Amniotic epithelial cell (primary cell): Measurements from ENCODE around the gene MACROD2.
"Not testable (repeated sequence)": the region's sequence is repeated elsewhere in the genome, so short reads cannot be mapped to it uniquely, and the experiment has no call there.

ENCODE experiments used
- DNase-seq: peaks from one replicate; pipeline ENCODE4 v3.0.0-alpha.2; 2010; ENCODE audit warnings: low read depth

Gene MACROD2

GRCh38 chr20:14270751-14271150 is 275.4 kb downstream of the MACROD2 start:
- not testable (repeated sequence) for DNase-seq

- DNase-seq = no peak
These were observed 286.8 kb downstream of the MACROD2 start for GRCh38 chr20:14282140-14282539.

DNA sequence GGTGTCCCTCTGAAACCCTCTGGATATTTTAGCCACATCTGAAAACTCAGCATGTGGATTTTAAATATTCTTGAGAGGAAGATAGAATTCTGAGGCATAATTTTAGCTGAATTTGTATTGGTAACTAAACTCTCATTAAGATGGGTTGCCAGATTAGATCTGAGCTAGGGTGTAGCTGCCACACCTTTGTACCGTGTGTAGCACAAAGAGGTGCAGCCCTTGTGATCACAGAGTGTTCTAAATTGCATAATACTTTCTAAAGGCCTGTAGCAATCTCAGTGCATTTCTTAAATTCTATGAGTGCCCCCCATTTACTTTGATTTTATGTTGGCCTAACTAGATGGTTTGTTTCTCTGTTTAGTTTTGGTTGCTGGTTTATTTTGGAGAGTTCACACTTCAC is 289.1 kb downstream of the MACROD2 start:
- DNase-seq = no peak

- DNase-seq = peak; percentile 68
These were observed 293.3 kb downstream of the MACROD2 start for GRCh38 chr20:14288341-14289330.

DNA sequence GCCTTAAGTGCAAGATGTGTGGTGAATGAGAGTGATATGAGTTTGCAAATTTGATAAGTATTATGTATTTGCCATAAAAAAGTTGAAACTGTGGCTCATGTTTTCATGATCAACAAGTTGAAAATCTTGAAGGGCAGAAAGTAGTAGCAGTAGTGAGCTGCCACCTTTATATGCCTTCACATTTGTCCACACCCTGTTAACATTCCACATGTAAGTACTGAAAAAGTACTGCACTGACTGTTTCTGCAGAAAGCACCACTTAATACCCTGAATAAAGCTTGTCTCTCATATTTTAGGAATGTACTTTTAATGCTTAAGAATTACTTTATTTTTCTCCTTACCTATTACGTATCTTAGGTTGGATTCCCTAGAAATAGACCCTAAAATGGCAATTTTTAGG is 296.2 kb downstream of the MACROD2 start:
- no peak for DNase-seq

DNA sequence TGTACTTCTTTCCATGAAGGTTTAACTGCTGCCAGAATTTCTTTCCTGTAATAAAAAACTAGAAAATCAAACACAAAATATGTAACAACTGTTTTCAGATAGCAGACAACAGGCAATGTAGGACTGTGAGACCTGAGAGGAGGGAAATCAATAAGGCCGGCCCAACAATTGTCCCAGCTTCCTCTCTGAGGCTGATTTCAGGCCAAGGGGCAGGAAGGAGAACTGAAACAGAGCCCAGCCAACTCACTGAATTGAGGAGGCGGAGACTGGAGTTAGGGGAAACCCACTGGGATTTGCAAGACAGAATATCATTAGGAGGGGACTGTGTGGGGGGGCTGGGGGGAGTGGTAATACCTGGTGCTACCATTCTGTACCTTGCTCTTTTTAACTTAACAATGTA is 299.9 kb downstream of the MACROD2 start:
- DNase-seq = no peak

DNA sequence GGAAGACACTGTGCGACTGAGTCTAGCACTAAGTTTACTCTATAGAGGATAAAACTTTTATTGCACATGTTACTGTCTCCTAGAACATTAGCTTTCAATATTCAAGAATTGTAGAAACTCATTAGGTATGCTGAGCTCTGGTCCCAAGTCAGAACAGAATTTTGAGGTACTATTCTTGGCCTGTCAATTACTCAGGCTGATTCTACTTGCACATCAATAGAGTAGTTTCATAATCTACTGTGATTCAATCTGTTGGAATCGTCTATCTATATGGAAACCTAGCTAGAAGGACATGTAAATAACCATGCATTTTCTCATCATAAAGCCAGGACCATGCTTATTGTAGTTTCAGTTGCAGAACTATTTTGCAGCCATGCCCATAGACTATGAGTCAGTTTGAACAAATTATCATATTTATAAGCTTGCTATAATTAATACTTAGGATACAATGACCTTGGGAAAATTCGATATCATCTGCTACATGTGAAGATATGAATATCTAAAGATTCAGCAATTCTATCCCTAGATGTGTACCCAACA is 300.5 kb downstream of the MACROD2 start:
- no peak for DNase-seq

DNA sequence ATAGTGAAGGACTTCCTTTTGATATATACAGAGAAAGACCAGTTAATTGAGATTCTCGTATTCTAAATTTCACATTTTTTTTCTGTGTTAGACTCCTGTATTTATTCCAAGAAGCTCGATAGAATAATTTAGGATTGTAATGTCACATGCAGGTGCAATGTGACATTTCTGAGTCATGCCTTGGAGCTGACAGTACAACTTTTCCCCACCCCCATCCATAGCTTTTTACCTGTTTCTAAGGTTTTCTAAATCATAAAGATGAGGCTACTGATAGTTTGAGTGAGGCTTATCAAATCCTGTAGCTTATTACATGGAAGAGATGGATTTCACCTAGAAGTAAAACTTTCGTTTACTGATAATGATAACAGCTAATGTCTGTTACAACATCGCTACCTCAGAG is 304.5 kb downstream of the MACROD2 start:
- DNase-seq = no peak

GRCh38 chr20:14303106-14303505 is 307.8 kb downstream of the MACROD2 start:
- DNase-seq = no peak

GRCh38 chr20:14303651-14304050 is 308.3 kb downstream of the MACROD2 start:
- DNase-seq = no peak

GRCh38 chr20:14304472-14304871 is 309.2 kb downstream of the MACROD2 start:
- DNase-seq = no peak

DNA sequence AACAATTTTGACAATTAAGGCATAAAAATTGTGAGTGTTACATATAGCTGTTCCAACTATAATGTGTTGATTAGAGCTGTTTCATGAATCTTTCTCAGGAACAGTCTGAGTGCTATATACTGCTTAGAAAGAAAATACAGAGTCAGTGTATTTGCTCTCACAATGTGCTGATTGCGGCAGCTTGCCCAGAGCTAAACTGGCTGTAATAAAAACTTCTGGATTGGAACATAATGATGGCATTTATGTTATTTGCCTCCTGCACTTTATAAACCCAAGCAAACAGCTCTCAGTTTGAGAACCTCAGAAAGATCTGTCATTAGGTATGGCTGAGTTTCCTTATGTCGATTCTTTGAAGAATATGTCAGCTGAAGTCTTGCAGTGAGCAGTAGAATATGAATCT is 312.6 kb downstream of the MACROD2 start:
- DNase-seq = no peak

GRCh38 chr20:14310977-14311627 is 315.8 kb downstream of the MACROD2 start:
- no peak for DNase-seq

- DNase-seq = no peak
These were observed 316.7 kb downstream of the MACROD2 start for GRCh38 chr20:14312001-14312400.

DNA sequence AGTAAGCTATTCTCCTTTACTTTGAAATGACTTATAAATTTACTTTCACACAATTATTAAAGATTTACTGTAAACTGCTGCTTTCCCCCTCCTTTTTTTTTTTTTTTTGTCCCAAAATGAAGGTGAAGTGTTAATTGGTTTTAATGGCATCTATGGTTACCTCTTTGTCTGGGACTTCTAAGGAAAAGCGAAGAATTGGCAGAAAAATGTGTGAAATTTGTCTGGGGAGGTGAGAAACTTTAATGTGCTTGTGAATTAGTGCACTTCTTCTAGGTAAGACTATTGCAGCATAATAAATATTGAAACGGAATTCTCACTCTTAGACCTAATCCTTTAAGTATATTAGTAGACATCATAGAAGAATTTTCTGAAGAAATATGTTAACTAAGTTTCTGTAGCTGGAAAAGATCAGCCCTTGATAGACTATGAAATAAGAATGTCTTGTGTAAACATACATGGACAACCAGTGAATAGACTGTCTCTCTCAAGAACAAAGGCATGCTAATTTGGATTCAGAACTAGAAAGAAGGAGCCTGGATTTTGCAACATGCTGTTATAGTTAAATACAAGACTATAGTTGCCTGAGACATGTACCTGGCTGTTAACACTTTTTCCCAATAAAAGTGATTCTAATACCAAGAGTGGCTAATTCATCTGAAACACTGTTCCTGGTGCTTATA is 318.2 kb downstream of the MACROD2 start:
- no peak for DNase-seq

- DNase-seq = no peak
These were observed 324.4 kb downstream of the MACROD2 start for GRCh38 chr20:14319704-14320103.

GRCh38 chr20:14331646-14332045 is 336.3 kb downstream of the MACROD2 start:
- DNase-seq = peak; percentile 19

GRCh38 chr20:14332866-14333265 is 337.6 kb downstream of the MACROD2 start:
- peak; percentile 24 for DNase-seq

DNA sequence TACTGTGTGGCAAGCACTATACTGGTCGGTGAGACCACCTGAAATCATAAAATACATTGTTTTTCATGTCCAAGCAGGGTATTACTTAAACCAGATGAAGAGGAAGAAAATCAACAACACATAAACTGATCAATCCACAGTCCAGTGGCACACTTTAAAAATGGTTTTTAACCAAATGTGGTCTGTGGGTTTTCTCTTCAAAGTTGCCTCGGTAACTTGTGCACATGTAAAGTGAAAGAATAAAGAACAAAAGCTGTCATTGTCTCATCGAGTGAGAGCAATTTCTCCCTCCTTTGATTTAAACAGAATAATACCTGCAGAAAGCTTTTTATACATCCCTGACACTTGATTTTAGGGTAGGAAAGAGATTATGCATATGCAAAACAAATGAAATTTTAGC is 338.4 kb downstream of the MACROD2 start:
- DNase-seq = no peak

DNA sequence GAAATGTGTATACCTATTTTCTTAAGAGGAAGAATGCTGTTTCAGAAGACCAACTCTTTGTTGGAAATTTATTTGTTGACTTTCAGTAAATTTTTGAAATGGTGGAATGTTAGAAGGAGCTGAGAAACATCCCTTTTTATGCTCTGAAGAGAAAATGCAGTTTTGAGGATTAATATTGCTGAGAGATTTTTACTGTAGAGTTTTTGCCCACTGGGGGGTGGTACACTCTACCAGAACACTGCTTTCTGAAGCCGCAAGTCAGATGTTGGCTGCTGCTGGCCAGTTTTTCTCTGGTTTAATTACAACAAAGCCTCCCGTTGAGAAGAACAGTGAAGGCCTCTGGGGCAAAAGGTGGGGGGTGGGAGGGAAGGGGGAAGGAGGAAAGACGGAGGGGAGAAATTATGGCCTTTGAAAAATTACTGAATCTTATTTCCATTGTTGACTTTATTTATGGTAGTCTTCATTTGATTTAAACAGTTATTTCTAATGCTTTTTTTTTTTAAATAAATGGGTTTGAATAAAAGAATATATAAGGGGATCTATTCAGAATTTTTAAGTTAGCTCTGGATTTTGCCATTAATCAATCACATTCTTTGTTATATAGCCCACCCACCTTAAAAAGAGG is 339.1 kb downstream of the MACROD2 start:
- DNase-seq = peak; percentile 85

- DNase-seq = peak; percentile 27
These were observed 339.7 kb downstream of the MACROD2 start for GRCh38 chr20:14335052-14335451.

DNA sequence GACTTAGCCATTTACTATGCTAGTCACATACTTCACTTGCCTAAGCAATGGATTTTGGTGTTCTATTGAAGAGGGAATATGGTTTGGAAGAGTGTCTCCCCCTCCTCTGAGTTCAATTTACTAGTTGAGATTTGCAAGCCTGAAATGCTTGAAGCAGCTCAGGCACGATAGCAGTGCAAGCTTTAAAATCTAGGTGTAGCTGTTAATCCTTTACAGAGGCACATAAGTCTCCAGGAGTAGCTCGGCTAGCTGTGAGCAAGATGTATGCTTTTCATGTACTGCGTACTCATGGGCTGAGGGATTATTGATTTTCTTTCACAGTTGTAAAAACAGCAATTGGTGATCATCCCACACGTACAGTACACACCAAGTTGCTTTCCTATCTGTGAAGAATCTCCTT is 341.4 kb downstream of the MACROD2 start:
- DNase-seq = peak; percentile 49
